OCI-LY7 (cell line): ENCODE measurements around the gene BRPF3.

ENCODE experiments used
- EZH2phosphoT487 ChIP-seq: fragments of 200-600 bp; sonication (generic); IDR thresholded peaks from 2 replicates; pipeline ENCODE4 v1.6.1; 2018; ENCODE audit warnings: low read depth, borderline replicate concordance, mild to moderate bottlenecking, mixed run types, antibody characterized with exemption, low read length, moderate library complexity, mixed read lengths
- TF ChIP-seq, protein P1 (sequence below): fragments of 200-600 bp; sonication (generic); conservative IDR thresholded peaks from 2 replicates; pipeline ENCODE4 v1.5.1; 2014; ENCODE audit warnings: mild to moderate bottlenecking, antibody characterized with exemption, low read length, moderate library complexity, mixed read lengths

DNA sequence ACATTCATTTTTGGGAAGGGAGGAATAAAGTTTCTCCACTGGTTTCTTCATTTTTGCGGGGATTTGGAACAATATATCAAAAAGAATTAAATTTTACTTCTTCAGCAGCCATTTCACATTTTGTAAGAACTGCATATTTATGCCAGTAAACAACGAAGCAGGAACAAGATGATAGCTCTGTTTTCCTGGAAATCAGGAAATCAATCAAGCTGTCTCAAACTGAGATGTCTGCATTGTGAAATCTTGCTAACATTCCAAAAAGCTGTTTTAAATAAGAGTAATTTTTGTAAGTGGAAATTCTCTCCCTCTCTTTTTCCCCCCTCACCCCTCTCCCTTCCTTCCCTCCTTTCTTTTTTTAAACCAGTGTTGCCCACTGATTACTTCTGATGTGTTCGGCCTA lies 46.3 kb upstream of the BRPF3 start:
- TF ChIP-seq, protein P1, sequence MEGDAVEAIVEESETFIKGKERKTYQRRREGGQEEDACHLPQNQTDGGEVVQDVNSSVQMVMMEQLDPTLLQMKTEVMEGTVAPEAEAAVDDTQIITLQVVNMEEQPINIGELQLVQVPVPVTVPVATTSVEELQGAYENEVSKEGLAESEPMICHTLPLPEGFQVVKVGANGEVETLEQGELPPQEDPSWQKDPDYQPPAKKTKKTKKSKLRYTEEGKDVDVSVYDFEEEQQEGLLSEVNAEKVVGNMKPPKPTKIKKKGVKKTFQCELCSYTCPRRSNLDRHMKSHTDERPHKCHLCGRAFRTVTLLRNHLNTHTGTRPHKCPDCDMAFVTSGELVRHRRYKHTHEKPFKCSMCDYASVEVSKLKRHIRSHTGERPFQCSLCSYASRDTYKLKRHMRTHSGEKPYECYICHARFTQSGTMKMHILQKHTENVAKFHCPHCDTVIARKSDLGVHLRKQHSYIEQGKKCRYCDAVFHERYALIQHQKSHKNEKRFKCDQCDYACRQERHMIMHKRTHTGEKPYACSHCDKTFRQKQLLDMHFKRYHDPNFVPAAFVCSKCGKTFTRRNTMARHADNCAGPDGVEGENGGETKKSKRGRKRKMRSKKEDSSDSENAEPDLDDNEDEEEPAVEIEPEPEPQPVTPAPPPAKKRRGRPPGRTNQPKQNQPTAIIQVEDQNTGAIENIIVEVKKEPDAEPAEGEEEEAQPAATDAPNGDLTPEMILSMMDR, result no peak
- no peak for TF ChIP-seq EZH2phosphoT487
